ENCODE measurements around the gene RGS7.

Gene RGS7

DNA sequence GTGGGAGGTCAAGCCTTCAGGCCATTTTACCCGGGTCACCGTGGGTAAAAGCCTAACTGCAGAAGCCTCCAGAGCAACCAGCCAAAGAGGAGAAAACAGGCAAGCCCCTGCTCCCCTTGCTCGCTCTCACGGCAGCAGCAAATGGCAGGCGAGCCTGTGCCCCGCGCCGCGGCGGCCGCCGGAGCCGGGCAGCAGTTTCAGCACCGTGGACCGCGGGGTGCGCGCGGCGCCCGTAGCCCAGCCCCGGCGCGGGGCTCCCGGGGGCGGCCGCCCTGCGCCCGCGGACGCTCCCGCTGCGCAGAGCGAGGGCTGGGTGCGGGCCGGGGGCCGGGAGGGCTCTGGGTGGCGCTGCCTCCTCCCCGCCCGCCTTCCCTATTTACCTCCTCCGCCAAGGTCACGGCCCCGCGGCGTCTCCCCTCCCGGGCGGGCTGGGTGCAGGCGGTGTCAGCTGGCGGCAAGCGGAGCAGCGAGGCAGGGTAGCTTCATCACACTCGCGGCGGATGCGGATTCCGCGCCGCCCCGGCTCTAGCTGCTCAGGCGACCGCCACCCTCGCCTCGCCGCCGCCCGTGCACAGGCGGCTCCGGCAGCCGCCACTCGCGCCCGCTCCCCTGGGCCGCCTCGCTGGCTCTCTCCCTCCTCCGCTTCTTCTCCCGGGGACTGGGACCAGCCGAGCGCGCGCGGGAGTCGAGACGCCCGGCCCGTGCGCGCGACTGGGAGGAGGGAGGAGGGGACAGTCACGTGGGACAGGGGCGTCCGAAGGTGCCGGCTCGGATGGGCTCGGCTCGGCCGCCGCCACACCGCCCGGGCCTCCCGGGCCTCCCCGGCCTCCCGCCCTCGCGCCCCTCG, at the start of gene RGS7:
TSS of gene RGS7 (minus strand) at position 687 of the 847 bp plus-strand sequence.
- DNase-seq (ENCODE audit: low spot score): peak; percentile 88

DNA sequence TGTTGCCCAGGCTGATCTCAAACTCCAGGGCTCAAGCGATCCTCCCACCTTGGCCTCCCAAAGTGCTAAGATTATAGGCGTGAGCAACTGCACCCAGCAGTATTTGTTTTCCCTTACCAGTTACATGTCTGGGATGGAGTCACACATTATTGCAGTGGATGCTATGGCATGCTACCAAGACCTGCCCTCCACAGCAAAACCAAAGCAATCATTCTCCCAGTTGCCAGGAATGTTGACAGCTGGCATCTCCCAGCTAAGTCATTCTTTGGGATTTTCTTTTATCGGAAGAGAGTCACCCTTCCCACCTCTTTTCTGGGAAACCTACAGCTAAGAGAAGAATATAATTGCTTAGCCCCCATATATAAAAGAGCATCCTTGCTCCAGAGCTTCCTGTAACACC, 49.4 kb upstream of the RGS7 start:
- DNase-seq (ENCODE audit: low spot score): no peak

- no peak for DNase-seq (ENCODE audit: low spot score)
Measured at GRCh38 chr1:241401156-241401555, 44.2 kb upstream of the RGS7 start.

DNA sequence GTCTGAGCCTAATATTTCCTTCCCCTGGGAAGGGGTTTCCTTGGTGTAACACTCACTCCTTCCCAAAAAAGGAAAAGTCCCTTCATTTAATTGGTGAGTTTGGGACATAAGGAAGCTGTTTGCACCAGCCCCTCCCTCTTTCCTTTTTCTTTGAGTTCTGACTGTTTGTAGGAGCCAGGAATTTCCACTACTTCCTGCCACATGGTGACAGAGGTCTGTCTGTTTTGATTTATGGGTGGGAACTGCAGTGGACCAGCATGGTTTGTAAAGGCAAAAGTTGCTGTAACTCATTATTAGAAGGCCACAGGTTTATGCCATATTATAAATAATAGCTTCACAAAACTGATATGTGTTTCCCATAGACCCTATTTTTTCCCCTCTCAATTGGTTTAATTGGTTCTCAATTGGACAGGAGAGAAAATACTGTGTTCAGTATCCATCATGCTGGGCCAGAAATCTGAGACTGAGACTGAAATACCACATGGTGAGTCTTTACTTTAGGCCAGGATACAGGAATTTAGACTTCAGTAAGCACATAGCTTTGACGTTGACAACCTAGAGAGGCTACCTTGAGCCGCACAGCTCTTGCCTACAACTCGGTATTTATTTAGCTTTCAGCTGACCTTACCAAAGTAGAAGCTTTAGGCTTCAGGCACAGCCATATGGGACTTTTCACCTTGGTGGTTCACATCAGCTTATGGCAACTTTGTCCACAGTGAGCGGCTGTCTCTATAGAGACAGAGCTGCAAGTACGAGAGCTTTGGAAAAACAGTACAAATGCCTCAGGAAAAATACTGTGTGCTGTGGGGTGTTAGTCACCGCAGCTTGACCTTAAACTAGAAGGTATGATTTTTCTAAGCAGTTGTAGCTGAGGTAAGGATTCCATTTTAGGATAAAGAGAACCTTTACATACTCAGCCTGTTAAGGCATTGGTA, 40.0 kb upstream of the RGS7 start:
- no peak for DNase-seq (ENCODE audit: low spot score)

DNA sequence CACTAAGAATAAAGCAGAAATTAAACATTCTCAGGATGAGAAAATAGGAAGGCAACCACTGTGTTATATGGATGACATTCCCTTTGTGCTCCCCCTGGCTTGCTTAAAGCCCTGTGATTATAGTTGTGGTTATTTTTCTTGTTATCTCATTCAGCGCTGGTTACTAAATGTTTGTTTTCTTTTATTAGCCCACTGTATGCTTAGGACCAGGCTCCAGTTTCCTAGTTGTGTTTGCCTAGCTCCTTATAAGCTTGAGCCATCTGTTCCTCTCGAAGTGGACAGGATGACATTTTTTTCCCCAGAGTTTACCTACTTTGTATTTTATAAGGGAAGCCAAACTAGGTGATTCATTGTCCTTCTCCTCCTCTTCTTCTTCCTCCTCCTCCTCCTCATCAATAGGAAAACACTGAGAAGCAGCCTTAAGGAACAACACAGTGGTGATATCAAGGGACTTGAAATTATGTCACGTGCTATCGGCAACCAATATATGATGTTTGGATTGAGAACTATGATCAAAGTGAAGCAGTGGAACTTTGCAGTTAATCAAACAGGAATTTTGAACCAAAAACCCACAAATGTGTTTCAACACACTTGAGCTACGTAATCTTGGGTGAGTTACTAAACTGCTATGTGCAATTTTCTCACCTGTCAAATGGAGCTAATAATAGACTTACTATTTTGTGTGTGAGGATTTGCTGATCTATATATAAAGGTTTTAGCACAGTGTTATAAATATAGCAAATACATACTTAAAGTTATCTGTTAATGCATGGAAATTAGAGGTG, 35.1 kb upstream of the RGS7 start:
- DNase-seq (ENCODE audit: low spot score): no peak

- no peak for DNase-seq (ENCODE audit: low spot score)
Measured at GRCh38 chr1:241390526-241390925, 33.5 kb upstream of the RGS7 start.

DNA sequence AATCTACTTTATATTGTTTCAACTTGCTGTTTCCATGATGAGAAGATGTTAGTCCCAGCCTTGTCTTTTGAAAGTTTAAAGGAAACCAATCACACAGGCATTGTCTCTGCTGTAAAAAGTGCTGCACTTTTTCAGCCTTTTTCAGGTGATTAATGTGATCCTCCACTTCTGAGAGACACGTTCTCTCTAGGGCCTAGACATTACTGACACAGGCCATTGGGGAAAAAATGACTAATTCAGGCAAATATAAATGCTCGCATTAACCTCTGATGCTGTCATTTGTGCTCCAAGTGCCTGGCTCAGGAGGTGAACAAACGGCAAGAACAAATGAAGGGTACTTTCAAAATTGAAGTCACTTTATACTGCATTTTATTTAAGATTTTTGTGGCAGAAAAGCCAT, 32.4 kb upstream of the RGS7 start:
- no peak for DNase-seq (ENCODE audit: low spot score)

- no peak for DNase-seq (ENCODE audit: low spot score)
Measured at GRCh38 chr1:241387216-241387615, 30.2 kb upstream of the RGS7 start.

- no peak for DNase-seq (ENCODE audit: low spot score)
Measured at GRCh38 chr1:241376701-241377100, 19.7 kb upstream of the RGS7 start.

DNA sequence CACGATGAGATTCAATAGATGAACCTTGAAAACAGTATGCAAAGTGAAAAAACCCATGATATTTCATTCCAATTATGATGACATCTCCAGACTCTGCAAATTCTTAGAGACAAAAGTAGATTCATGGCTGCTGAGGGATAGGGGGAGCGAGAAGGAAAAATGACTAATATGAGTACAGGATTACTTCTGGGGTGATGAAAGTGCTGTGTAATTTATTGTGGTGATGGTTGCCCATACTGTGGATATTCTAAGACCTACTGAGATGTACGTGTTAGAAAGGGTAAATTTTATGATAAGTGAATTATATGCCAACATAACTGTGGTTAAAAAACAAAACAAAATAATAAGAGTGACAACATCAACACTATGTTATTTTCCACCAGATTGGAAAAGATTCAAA, 18.9 kb upstream of the RGS7 start:
- DNase-seq (ENCODE audit: low spot score): no peak

DNA sequence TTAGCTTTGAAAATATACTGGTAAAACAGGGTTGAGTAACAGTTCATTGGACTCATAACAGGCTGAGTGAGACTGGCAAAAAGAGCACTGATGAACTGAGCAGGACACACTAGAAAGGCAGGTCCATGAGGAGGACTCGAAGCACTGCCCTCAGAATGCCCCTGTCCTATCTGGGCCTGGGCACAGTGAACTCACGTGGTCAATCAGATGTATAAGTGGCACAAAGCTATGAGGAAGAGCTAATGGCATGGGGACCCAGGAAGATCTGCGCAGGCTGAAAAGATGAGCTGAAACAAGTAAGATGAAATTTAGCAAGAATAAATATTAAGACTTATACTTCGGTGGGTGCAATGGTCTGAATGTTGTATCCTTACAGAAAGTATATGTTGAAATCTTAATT, 9.2 kb upstream of the RGS7 start:
- no peak for DNase-seq (ENCODE audit: low spot score)

- DNase-seq (ENCODE audit: low spot score): no peak
Measured at GRCh38 chr1:241362350-241362749, 5.3 kb upstream of the RGS7 start.

GRCh38 chr1:241357366-241358340, 648 bp upstream of the RGS7 start:
- peak; percentile 20 for DNase-seq (ENCODE audit: low spot score)

- peak; percentile 6 for DNase-seq (ENCODE audit: low spot score)
Measured at GRCh38 chr1:241356187-241356518, 852 bp downstream of the RGS7 start.

- DNase-seq (ENCODE audit: low spot score): no peak
Measured at GRCh38 chr1:241355311-241356010, 1.5 kb downstream of the RGS7 start.

DNA sequence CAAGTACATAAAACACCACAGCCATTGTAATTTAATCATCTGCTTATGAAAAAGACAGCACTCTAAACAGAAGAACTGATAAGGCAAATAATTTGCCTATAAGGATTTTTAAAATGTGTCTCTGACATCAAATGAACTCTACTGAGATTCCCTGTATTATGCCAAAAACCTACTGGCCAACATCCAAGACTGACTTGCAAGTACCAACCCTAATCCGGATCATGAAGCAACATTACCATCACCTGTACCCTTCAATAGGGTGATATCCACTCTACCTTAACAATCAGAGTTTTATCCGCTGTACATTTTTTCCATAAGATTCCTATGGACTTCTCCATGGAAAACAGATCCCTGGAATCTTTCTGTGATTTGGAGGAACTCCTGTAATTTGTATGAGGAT, 4.6 kb downstream of the RGS7 start:
- DNase-seq (ENCODE audit: low spot score): no peak

DNA sequence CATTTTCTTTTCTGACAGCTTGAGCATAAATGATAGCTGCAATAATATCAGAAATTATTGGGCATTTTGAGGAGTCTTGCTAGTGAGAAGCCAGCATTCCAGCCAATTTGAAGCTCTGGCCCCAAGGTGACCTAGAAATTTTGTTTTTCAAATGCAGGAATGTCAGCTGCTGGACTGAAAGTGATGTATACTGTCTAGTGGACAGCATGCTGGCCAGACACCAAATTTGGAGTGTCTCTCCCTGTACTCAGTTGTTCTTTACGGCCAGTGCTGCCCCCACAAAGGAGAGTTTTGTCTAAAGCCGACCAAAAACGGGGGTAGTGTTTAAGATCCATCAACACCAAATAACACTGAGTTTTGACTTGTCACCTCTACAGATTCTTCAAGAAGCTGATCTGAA, 5.2 kb downstream of the RGS7 start:
- DNase-seq (ENCODE audit: low spot score): no peak

DNA sequence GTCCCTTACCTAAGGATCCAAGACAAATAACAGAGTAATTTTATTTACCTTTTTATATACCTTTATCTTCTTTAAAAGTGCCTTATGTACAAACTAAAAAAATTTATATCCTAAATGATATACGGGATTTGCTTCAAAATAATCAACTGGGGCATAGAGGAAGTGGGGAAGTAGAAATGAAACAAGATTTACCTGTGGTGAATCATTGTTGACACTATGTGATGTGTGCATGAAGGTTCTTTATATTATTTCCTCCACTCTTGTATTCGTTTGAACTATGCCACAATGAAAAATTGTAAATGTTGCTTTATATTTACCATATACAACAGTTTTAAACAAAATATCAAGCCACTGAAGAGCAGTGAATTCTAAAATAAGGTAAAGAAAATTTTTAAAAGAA, 13.0 kb downstream of the RGS7 start:
- DNase-seq (ENCODE audit: low spot score): no peak

DNA sequence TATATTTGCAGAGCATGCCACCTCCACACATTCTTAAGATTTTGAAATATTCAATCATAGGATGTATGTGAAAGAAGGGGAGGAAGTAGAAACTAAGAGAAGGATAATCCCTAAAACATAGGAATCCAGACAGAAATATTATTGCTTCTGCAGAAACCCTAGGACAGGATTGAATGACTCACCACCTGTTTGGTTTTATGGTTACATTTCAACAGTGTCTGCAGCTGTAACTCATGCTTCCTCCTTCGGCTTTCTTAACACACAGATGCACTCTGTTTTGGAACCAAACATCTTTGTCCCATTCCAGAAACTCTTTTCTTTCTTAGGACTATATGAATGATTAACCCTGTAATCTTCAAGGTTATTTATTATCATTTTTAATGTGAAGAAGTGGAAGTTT, 20.7 kb downstream of the RGS7 start:
- peak; percentile 27 for DNase-seq (ENCODE audit: low spot score)

- no peak for DNase-seq (ENCODE audit: low spot score)
Measured at GRCh38 chr1:241332987-241333386, 24.0 kb downstream of the RGS7 start.

DNA sequence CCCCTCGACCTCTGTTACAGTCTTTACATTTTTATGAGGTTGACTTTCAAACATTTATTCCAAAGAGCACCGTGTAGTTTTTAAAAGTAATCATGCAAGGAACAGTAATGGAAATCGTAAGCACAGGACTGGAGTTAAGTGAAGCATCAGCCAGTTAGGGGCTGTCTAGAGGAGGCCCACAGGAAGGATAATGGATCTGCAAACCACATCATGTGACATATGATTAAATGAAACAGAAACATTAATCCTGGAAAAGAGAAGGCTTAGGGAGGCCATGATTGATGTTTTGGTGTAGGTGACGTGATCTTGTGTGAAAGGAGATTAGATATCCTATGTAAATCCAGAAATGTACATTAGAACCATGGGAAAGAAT, 25.0 kb downstream of the RGS7 start:
- no peak for DNase-seq (ENCODE audit: low spot score)
